GM23248 (cell line): Measurements from ENCODE around the gene KCNC1. TPM values are rescaled to one million over a fixed set of nuclear protein-coding genes. Genes with fewer than 3 reads are reported as not detected.

ENCODE experiments used
- DNase-seq: peaks from one replicate; pipeline ENCODE4 v3.0.0-alpha.2; 2015
- H2AFZ ChIP-seq: fragments of 200-600 bp; sonication (generic); 2 replicates; pipeline ENCODE4 v1.6.1; 2016; ENCODE audit warnings: antibody characterized with exemption
- H3F3A ChIP-seq: fragments of 200-600 bp; sonication (generic); 2 replicates; pipeline ENCODE4 v1.6.1; 2016; ENCODE audit warnings: mild to moderate bottlenecking, antibody characterized with exemption, mixed run types; ENCODE audit not compliant: insufficient read depth
- H3K27ac ChIP-seq: fragments of 200-600 bp; sonication (generic); 2 replicates; pipeline ENCODE4 v1.5.1; 2016; ENCODE audit warnings: mild to moderate bottlenecking
- H3K27me3 ChIP-seq: fragments of 200-600 bp; sonication (generic); replicated peaks from 2 replicates; pipeline ENCODE4 v1.6.1; 2016; ENCODE audit warnings: mild to moderate bottlenecking; ENCODE audit not compliant: insufficient read depth
- H3K36me3 ChIP-seq: fragments of 200-600 bp; sonication (generic); 2 replicates; pipeline ENCODE4 v1.6.1; 2016; ENCODE audit warnings: low read depth, mild to moderate bottlenecking
- H3K4me1 ChIP-seq: fragments of 200-600 bp; sonication (generic); 2 replicates; pipeline ENCODE4 v1.6.1; 2016; ENCODE audit warnings: mild to moderate bottlenecking; ENCODE audit not compliant: insufficient read depth
- H3K4me2 ChIP-seq: fragments of 200-600 bp; sonication (generic); one replicate; pipeline ENCODE4 v1.6.1; 2016; ENCODE audit warnings: mild to moderate bottlenecking; ENCODE audit not compliant: unreplicated experiment
- H3K4me3 ChIP-seq: fragments of 200-600 bp; sonication (generic); 2 replicates; pipeline ENCODE4 v1.5.1; 2016; ENCODE audit warnings: mild to moderate bottlenecking
- H3K79me2 ChIP-seq: fragments of 200-600 bp; sonication (generic); 2 replicates; pipeline ENCODE4 v1.6.1; 2016; ENCODE audit warnings: mild to moderate bottlenecking; ENCODE audit not compliant: insufficient read depth
- H3K9ac ChIP-seq: fragments of 200-600 bp; sonication (generic); 2 replicates; pipeline ENCODE4 v1.6.1; 2016; ENCODE audit warnings: mild to moderate bottlenecking
- H3K9me2 ChIP-seq: fragments of 200-600 bp; sonication (generic); 2 replicates; pipeline ENCODE4 v1.6.1; 2016; ENCODE audit warnings: mixed run types, mild to moderate bottlenecking, moderate library complexity; ENCODE audit not compliant: insufficient read depth
- H3K9me3 ChIP-seq: fragments of 200-600 bp; sonication (generic); one replicate; pipeline ENCODE4 v1.6.1; 2017; ENCODE audit warnings: low read depth
- H4K20me1 ChIP-seq: fragments of 200-600 bp; sonication (generic); 2 replicates; pipeline ENCODE4 v1.6.0; 2016; ENCODE audit not compliant: insufficient read depth
- EZH2 ChIP-seq: fragments of 200-600 bp; sonication (generic); IDR thresholded peaks from 2 replicates; pipeline ENCODE4 v1.6.1; 2018; ENCODE audit warnings: antibody characterized with exemption, mild to moderate bottlenecking; ENCODE audit not compliant: insufficient read depth, poor library complexity, severe bottlenecking
- EZH2phosphoT487 ChIP-seq: fragments of 200-600 bp; sonication (generic); IDR thresholded peaks from 2 replicates; pipeline ENCODE4 v1.6.1; 2018; ENCODE audit warnings: antibody characterized with exemption, moderate library complexity, mild to moderate bottlenecking, low read depth; ENCODE audit not compliant: insufficient read depth
- WGBS, 2 experiments: methylation state at CpG; one replicate each; pipeline ENCODE4 v1.1.6; 2015 to 2017; ENCODE audit warnings: low lambda C conversion rate in 2 of 2, low coverage in 1 of 2; ENCODE audit errors: missing lambda C conversion rate in 2 of 2; 5-methylcytosine and 5-hydroxymethylcytosine counted together
- in situ Hi-C: fragments of 300-500 bp; cut with MboI; formaldehyde crosslinking; loops from 2 replicates; pipeline ENCODE4 v1.15.0; 2020
- polyA plus RNA-seq: library from polyadenylated mRNA; unstranded; fragments of >200 nt; fragmentation: Nextera tagmentation; extraction: Ambion mirVana; gene quantifications from 2 replicates; pipeline ENCODE4 v1.2.1, GENCODE V29; 2016
- total RNA-seq: library from RNA; depleted of rRNA; stranded (reverse); fragments of >200 nt; shearing (Covaris generic); gene quantifications from 2 replicates; pipeline ENCODE4 v1.2.3, GENCODE V29; 2014

Gene KCNC1
- total and polyA plus RNA-seq, 2 experiments from 2014 or later = not detected

GRCh38 chr11:17753153-17753552 lies 18.6 kb downstream of the KCNC1 start:
- no peak for DNase-seq
- Histone ChIP-seq H3K79me2 (no peaks in the 10 kb centered on the region), H3K9ac (no peak overlapping the region), H3K36me3 (no peaks in the 10 kb centered on the region), H3K9me3 (no peaks in the 10 kb centered on the region), H2AFZ (no peak overlapping the region), H3K4me1 (no peaks in the 10 kb centered on the region), H3K27me3 (peaks cover 16% of the 10 kb centered on the region), H4K20me1 (no peaks in the 10 kb centered on the region), H3F3A (no peaks in the 10 kb centered on the region), H3K27ac (no peak overlapping the region), H3K4me3 (no peak overlapping the region), H3K9me2 (no peaks in the 10 kb centered on the region), H3K4me2 (no peak overlapping the region)
- no peak for TF ChIP-seq EZH2
- no peak for TF ChIP-seq EZH2phosphoT487
- WGBS, 2 experiments = 35 to 43% methylated on average over 5 of the region's 5 CpGs
- in situ Hi-C loops = loop anchor here (10.0 kb wide), 1 partner anchor 222 kb away; no protein-coding TSS in a partner anchor

- H3K4me1 ChIP-seq = no peaks in the 10 kb centered on the region
- no peak overlapping the region for H3K27ac ChIP-seq
- in situ Hi-C loops = loop anchor here (10.0 kb wide), 1 partner anchor 221 kb away; no protein-coding TSS in a partner anchor
- no peak for TF ChIP-seq EZH2
- no peak for TF ChIP-seq EZH2phosphoT487
- no peaks in the 10 kb centered on the region for H3K9me2 ChIP-seq
- H3K79me2 ChIP-seq = no peaks in the 10 kb centered on the region
- DNase-seq = no peak
- H3K9me3 ChIP-seq = no peaks in the 10 kb centered on the region
- no peak overlapping the region for H3K4me3 ChIP-seq
- no peaks in the 10 kb centered on the region for H3F3A ChIP-seq
- 58 to 66% methylated on average over 8 to 10 of the region's 10 CpGs for WGBS, 2 experiments
- no peak overlapping the region for H2AFZ ChIP-seq
- peaks cover 16% of the 10 kb centered on the region for H3K27me3 ChIP-seq
- H3K4me2 ChIP-seq = no peak overlapping the region
- H3K36me3 ChIP-seq = no peaks in the 10 kb centered on the region
- no peak overlapping the region for H3K9ac ChIP-seq
- no peaks in the 10 kb centered on the region for H4K20me1 ChIP-seq
These were observed 19.1 kb downstream of the KCNC1 start for GRCh38 chr11:17753641-17754040.

- H3K4me2 ChIP-seq = no peak overlapping the region
- no peak for DNase-seq
- in situ Hi-C loops = loop anchor here (10.0 kb wide), 1 partner anchor 219 kb away; no protein-coding TSS in a partner anchor
These were observed 21.3 kb downstream of the KCNC1 start for GRCh38 chr11:17755891-17756290.

GRCh38 chr11:17760102-17761029 lies 25.8 kb downstream of the KCNC1 start:
- Histone ChIP-seq H2AFZ (no peak overlapping the region), H3K9me3 (no peaks in the 10 kb centered on the region), H4K20me1 (no peaks in the 10 kb centered on the region), H3K9me2 (no peaks in the 10 kb centered on the region), H3K4me2 (no peak overlapping the region), H3K27ac (no peak overlapping the region), H3K4me3 (no peak overlapping the region), H3K27me3 (peaks cover 3% of the 10 kb centered on the region; the same call in 1 of the 2 replicates), H3K4me1 (no peaks in the 10 kb centered on the region), H3K79me2 (no peaks in the 10 kb centered on the region), H3K9ac (no peak overlapping the region), H3F3A (no peaks in the 10 kb centered on the region), H3K36me3 (no peaks in the 10 kb centered on the region)
- in situ Hi-C loops = no loop called here
- peak; percentile 55 for DNase-seq
- WGBS, 2 experiments = 53 to 55% methylated on average over 23 of the region's 23 CpGs
- TF ChIP-seq EZH2phosphoT487 = no peak
- no peak for TF ChIP-seq EZH2

More at GRCh38 chr11:17755891-17756290, 21.3 kb downstream of the KCNC1 start:
- Histone ChIP-seq H3K4me3 (no peak overlapping the region), H3K4me1 (no peaks in the 10 kb centered on the region), H3K9me3 (no peaks in the 10 kb centered on the region), H3F3A (no peaks in the 10 kb centered on the region), H3K9me2 (no peaks in the 10 kb centered on the region), H4K20me1 (no peaks in the 10 kb centered on the region), H3K27me3 (peaks cover 12% of the 10 kb centered on the region), H3K9ac (no peak overlapping the region), H3K79me2 (no peaks in the 10 kb centered on the region), H2AFZ (no peak overlapping the region), H3K36me3 (no peaks in the 10 kb centered on the region), H3K27ac (no peak overlapping the region)
- TF ChIP-seq EZH2 (no peak), EZH2phosphoT487 (no peak)
- WGBS, 2 experiments = 45 to 51% methylated on average over 3 of the region's 3 CpGs
